ENCODE results near the gene EPG5. TPM values are rescaled to one million over a fixed set of nuclear protein-coding genes. Genes with fewer than 3 reads are reported as not detected.

EPG5 gene
- total RNA-seq, 1 donor from 2014 or later: 36.6 TPM

DNA sequence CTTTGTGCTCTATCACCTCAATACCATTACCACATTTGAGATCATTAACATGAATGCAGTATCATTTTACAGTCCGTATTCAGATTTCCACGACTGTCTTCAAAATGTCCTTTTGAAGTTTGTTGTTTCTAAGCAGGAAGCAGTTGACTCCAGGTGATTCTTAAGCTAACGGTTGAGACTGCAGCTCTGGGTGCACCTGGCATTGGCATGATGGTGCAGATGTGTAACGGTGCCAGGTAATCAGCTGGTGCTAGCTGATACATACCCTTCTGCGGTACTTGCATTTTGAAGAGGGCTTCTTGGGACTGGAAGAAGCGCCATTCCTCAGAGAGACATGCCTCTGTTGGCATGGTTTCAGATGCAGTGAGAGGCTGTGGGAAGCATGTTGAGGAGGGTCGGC, 122.2 kb downstream of the EPG5 start:
- Mint-ChIP-seq H3K36me3 (ENCODE audit: unreplicated experiment) (peaks cover 5% of the 10 kb centered on the region), H3K4me3 (ENCODE audit: unreplicated experiment) (no peak overlapping the region), H3K27ac (ENCODE audit: unreplicated experiment) (no peak overlapping the region), H3K4me1 (ENCODE audit: low read depth, unreplicated experiment) (no peaks in the 10 kb centered on the region), H3K27me3 (ENCODE audit: unreplicated experiment) (peaks cover 2% of the 10 kb centered on the region), H3K9me3 (ENCODE audit: unreplicated experiment) (peaks cover 2% of the 10 kb centered on the region)
- TF ChIP-seq, protein P1, sequence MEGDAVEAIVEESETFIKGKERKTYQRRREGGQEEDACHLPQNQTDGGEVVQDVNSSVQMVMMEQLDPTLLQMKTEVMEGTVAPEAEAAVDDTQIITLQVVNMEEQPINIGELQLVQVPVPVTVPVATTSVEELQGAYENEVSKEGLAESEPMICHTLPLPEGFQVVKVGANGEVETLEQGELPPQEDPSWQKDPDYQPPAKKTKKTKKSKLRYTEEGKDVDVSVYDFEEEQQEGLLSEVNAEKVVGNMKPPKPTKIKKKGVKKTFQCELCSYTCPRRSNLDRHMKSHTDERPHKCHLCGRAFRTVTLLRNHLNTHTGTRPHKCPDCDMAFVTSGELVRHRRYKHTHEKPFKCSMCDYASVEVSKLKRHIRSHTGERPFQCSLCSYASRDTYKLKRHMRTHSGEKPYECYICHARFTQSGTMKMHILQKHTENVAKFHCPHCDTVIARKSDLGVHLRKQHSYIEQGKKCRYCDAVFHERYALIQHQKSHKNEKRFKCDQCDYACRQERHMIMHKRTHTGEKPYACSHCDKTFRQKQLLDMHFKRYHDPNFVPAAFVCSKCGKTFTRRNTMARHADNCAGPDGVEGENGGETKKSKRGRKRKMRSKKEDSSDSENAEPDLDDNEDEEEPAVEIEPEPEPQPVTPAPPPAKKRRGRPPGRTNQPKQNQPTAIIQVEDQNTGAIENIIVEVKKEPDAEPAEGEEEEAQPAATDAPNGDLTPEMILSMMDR (IDR thresholded peaks at IDR 0.05; ENCODE audit: partially characterized antibody, unreplicated experiment): no peak
- DNase-seq: no peak

DNA sequence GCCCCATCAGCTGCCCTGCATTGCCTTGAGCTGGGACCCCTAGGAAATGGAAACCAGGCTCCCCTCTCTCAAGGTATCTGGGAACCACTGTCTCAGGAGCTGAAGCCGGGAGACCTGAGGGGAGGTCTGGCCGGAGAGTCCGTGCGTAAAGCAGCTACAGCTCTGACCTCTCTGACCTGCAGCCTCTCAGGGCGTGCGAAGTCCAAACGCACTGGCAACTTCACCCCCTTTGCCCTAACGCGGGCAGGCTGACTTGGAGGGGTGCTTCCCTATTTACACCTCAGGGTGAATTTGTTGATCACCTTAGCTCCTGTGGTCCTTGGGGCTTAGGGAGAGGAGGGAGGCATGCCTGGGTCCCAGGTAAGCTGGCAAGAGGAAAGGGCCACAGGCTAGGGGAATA, 124.1 kb downstream of the EPG5 start:
- TF ChIP-seq, protein P1 (IDR thresholded peaks at IDR 0.05; ENCODE audit: partially characterized antibody, unreplicated experiment): no peak
- Mint-ChIP-seq H3K27ac (ENCODE audit: unreplicated experiment) (no peak overlapping the region), H3K4me1 (ENCODE audit: low read depth, unreplicated experiment) (no peaks in the 10 kb centered on the region), H3K4me3 (ENCODE audit: unreplicated experiment) (no peak overlapping the region), H3K27me3 (ENCODE audit: unreplicated experiment) (peaks cover 6% of the 10 kb centered on the region), H3K36me3 (ENCODE audit: unreplicated experiment) (peaks cover 5% of the 10 kb centered on the region), H3K9me3 (ENCODE audit: unreplicated experiment) (peaks cover 5% of the 10 kb centered on the region)
- DNase-seq: no peak

DNA sequence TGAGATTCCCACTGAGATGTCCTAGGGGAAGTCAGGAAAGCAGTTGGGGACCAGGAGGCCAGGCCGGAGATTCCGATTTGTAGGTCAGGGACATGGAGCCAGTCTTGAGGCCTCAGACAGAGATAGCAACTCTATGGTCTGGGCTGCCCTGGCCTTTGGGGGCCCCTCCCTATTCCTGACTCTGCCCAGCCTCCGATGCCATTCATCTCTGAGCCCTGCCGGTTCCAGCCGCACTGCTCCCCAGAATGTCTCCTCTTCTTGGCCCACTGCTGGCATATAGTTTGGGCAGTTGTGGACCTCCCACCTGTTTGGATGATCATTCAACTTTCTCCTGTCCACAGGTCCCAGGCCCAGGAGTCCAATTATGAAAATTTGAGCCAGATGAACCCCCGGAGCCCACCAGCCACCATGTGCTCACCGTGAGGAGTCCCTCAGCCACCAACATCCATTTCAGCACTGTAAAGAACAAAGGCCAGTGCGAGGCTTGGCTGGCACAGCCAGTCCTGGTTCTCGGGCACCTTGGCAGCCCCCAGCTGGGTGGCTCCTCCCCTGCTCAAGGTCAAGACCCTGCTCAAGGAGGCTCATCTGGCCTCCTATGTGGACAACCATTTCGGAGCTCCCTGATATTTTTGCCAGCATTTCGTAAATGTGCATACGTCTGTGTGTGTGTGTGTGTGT, 125.2 kb downstream of the EPG5 start:
- peaks cover 5% of the 10 kb centered on the region for H3K9me3 Mint-ChIP-seq (ENCODE audit: unreplicated experiment)
- H3K4me1 Mint-ChIP-seq (ENCODE audit: low read depth, unreplicated experiment): no peaks in the 10 kb centered on the region
- peaks cover 8% of the 10 kb centered on the region for H3K27me3 Mint-ChIP-seq (ENCODE audit: unreplicated experiment)
- no peak overlapping the region for H3K4me3 Mint-ChIP-seq (ENCODE audit: unreplicated experiment)
- H3K36me3 Mint-ChIP-seq (ENCODE audit: unreplicated experiment): peaks cover 5% of the 10 kb centered on the region
- TF ChIP-seq, protein P1 (IDR thresholded peaks at IDR 0.05; ENCODE audit: partially characterized antibody, unreplicated experiment): no peak
- no peak overlapping the region for H3K27ac Mint-ChIP-seq (ENCODE audit: unreplicated experiment)
- no peak for DNase-seq

DNA sequence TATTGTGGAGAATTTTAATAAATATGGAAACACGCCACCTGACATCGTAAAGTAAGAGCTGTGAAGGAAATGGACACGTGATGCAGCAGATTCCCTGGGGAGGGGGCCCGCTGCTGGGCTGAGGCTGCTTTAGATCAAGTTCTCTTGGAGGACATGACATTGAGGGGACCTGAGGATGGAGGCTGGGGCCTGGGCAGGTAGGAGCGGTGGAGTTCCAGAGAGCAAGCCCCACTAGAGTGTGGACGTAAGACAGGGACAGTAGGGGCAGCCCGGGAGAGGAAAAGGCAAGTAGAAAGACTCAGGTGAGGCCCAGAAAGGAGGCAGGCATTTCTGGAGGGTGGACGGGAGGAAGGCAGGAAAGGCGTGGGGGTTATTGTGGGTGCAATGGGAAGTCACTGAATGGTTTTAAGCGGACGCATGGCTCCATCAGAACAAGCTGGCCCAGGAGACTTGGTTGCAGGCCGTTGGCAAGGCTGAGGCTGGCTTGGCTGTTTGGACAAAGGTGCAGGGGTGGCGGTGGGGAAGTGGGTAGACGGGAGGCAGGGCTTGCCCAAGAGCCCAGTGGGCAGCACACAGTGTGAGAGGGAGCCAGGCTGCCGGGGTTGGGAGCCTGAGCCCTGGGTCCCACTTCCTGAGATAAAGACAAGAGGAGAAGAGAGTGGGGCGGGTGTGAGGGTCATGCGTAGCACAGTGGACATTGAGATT, 125.9 kb downstream of the EPG5 start:
- H3K36me3 Mint-ChIP-seq (ENCODE audit: unreplicated experiment): peaks cover 5% of the 10 kb centered on the region
- no peaks in the 10 kb centered on the region for H3K4me1 Mint-ChIP-seq (ENCODE audit: low read depth, unreplicated experiment)
- TF ChIP-seq, protein P1 (IDR thresholded peaks at IDR 0.05; ENCODE audit: partially characterized antibody, unreplicated experiment): no peak
- DNase-seq: no peak
- no peak overlapping the region for H3K27ac Mint-ChIP-seq (ENCODE audit: unreplicated experiment)
- H3K9me3 Mint-ChIP-seq (ENCODE audit: unreplicated experiment): peaks cover 5% of the 10 kb centered on the region
- H3K4me3 Mint-ChIP-seq (ENCODE audit: unreplicated experiment): no peak overlapping the region
- H3K27me3 Mint-ChIP-seq (ENCODE audit: unreplicated experiment): peaks cover 9% of the 10 kb centered on the region

All from glutamatergic neuron (in vitro differentiated cells).